NT2/D1 (cell line): ENCODE measurements around the gene TOP3B.

Experiments used
- DNase-seq: peaks from one replicate; pipeline ENCODE4 v3.0.0-alpha.2; 2011; ENCODE audit warnings: low read depth, low spot score
- H3K27me3 ChIP-seq: 2 replicates; pipeline ENCODE4 v1.6.0; 2011; ENCODE audit warnings: mild to moderate bottlenecking; ENCODE audit not compliant: insufficient read length, insufficient read depth
- H3K36me3 ChIP-seq: 2 replicates; pipeline ENCODE4 v1.6.1; 2011; ENCODE audit warnings: mild to moderate bottlenecking, low read length, mixed read lengths; ENCODE audit not compliant: insufficient read depth, insufficient read length
- H3K4me1 ChIP-seq: 2 replicates; pipeline ENCODE4 v1.5.1; 2011; ENCODE audit not compliant: insufficient read depth, insufficient read length
- H3K4me3 ChIP-seq: 2 replicates; pipeline ENCODE4 v1.5.1; 2011; ENCODE audit warnings: low read depth; ENCODE audit not compliant: insufficient read length
- H3K9ac ChIP-seq: 2 replicates; pipeline ENCODE4 v1.6.0; 2011; ENCODE audit warnings: low read depth; ENCODE audit not compliant: insufficient read length
- H3K9me3 ChIP-seq: 2 replicates; pipeline ENCODE4 v1.5.1; 2011; ENCODE audit warnings: mild to moderate bottlenecking, low read length; ENCODE audit not compliant: insufficient read depth
- SUZ12 ChIP-seq: IDR thresholded peaks from 2 replicates; pipeline ENCODE4 v1.6.1; 2011; ENCODE audit not compliant: insufficient read length, insufficient read depth; ENCODE audit errors: extremely low read depth
- YY1 ChIP-seq: IDR thresholded peaks from 2 replicates; pipeline ENCODE4 v1.6.1; 2011; ENCODE audit not compliant: insufficient read length, insufficient read depth
- ZNF274 ChIP-seq: IDR thresholded peaks from 2 replicates; pipeline ENCODE4 v1.6.1; 2011; ENCODE audit warnings: mild to moderate bottlenecking, low read depth, low read length

The TOP3B gene

DNA sequence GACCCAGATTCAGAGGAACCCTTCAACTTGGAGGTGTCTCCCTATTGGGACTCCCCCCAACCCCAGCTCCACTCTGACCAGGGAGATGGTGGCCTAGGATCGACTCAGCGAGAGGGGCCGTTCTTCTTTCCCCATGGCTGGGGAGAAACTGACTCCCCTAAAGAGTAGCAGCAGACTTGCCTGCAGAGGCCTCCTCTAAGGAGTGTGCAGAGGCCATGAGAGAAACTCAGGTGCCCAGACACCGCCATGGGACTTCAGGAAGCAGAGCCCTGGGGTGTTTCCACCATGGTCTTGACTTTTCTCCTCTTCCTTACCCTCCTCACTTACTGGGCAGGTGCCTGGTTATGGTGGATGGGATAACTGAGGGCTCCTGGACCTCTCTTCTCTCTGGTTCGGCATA lies 2.6 kb upstream of the TOP3B start:
- Histone ChIP-seq H3K4me1 (no peaks in the 10 kb centered on the region), H3K36me3 (peaks cover 16% of the 10 kb centered on the region), H3K4me3 (no peak overlapping the region), H3K9ac (no peak overlapping the region), H3K27me3 (peaks cover 42% of the 10 kb centered on the region), H3K9me3 (no peaks in the 10 kb centered on the region)
- no peak for DNase-seq
- TF ChIP-seq ZNF274 (no peak), YY1 (no peak), SUZ12 (no peak)

DNA sequence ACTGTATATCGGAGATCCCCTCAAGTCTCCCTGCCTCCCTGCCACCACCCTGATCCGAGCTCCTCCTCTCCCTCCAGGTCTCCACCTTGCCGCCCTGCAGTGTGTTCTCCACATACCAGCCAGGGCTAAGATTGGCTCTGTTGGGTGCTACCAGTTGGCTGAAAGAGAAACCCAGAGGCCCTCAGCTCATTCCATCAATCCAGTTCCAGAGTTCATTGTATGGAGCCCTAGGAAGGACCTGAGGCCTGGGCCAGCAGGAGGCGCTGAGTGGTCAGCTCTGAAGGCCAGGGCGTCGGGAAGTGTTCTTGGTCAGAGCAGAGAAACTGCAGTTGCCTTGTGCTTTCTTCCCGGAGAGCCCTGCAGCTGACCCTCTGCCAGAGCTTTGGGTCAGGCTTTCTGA lies 2.2 kb upstream of the TOP3B start:
- Histone ChIP-seq H3K36me3 (peaks cover 20% of the 10 kb centered on the region), H3K27me3 (peaks cover 38% of the 10 kb centered on the region), H3K9me3 (no peaks in the 10 kb centered on the region), H3K4me3 (no peak overlapping the region), H3K4me1 (no peaks in the 10 kb centered on the region), H3K9ac (no peak overlapping the region)
- TF ChIP-seq SUZ12 (no peak), YY1 (no peak), ZNF274 (no peak)
- DNase-seq, result peak; percentile 32

DNA sequence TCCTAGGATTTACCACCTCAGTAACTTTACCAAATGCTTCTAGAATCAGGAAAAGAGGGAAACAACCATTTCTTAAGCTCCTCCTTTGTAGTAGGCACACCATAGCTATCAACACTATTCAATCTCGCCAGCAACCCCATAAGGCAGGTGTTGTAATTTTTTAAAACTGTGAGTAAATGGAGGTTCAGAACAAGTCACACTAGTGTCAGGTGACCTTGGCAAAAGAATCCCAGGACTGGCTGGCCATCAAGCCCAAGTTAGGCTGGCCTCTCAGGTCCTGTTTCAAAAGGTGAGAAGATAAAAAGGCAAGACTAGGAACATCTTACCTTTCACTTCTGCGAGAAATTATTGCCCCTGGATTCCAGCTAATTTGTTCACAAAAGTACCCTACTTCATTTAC lies 713 bp downstream of the TOP3B start:
- peak overlapping the region; percentile 95 for H3K9ac ChIP-seq
- peaks cover 13% of the 10 kb centered on the region for H3K27me3 ChIP-seq
- H3K4me3 ChIP-seq, result peak overlapping the region; percentile 71
- DNase-seq, result no peak
- no peaks in the 10 kb centered on the region for H3K4me1 ChIP-seq
- TF ChIP-seq SUZ12 (no peak), ZNF274 (no peak), YY1 (no peak)
- peaks cover 34% of the 10 kb centered on the region for H3K36me3 ChIP-seq
- H3K9me3 ChIP-seq, result no peaks in the 10 kb centered on the region

DNA sequence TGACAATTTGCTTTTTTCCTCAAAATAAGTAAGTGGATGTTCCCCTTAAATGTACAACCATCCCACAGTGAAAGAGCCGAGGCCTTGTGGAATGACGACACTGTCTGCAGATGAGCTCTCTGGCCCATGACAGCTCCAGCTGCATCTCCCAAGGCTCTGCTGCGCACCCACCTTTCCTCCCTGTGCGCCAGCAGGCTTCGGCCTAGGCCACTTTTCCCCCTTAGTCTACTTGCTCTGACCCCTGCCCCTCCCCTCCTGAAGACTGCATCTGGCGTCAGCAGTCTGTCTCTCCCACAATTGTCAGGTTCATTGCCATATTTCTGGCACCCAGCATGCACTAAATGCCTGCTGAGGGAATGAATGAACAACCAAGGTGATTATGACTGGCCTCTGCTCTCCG lies 2.0 kb downstream of the TOP3B start:
- H3K27me3 ChIP-seq, result peaks cover 7% of the 10 kb centered on the region
- H3K36me3 ChIP-seq, result peaks cover 45% of the 10 kb centered on the region
- no peaks in the 10 kb centered on the region for H3K9me3 ChIP-seq
- no peaks in the 10 kb centered on the region for H3K4me1 ChIP-seq
- no peak overlapping the region for H3K4me3 ChIP-seq
- TF ChIP-seq ZNF274, result no peak
- TF ChIP-seq SUZ12, result no peak
- no peak for TF ChIP-seq YY1
- no peak for DNase-seq
- no peak overlapping the region for H3K9ac ChIP-seq

DNA sequence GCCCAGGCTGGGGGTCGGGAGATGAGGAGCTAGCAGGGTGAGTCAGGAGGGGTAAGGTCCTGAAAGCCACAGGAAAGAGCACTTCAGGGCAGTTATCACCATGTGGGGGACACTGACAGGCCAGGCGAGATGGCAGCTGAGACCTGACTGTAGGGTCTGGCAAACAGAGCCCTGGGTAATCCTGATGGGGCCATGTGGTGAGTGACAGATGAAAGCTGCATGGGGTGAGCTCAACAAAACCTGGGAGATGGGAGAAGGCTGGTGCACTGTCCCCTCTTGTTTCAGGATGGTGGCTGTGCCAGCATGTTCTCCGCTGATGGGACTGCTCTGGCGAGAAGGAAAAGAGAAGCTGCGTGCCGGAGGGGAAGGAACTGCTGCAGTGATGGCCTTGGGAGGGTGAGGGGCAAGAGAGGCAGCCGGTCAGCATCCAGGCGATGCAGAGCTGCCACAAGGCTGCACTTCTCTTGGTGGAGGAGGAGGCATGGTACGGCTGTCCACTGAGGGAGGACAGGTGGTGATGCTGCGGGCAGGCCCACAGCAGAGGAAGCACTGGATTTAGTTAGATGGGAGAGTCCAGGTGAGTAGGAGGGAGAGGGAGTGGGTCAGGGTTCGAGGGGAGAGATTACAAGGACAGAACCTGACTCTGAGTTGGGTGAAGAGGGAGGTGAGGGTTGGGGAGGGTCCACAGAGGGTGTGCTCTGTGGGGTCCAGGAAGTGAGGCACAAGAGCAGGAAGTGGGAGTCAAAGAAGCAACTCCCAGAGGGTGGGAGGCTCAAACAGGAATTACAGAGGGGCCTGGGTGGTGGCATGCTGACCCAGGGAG lies 3.8 kb downstream of the TOP3B start:
- TF ChIP-seq YY1, result no peak
- no peak for TF ChIP-seq SUZ12
- no peak for TF ChIP-seq ZNF274
- peaks cover 62% of the 10 kb centered on the region for H3K36me3 ChIP-seq
- no peaks in the 10 kb centered on the region for H3K27me3 ChIP-seq
- no peaks in the 10 kb centered on the region for H3K9me3 ChIP-seq
- no peak overlapping the region for H3K4me3 ChIP-seq
- H3K9ac ChIP-seq, result no peak overlapping the region
- no peaks in the 10 kb centered on the region for H3K4me1 ChIP-seq
- no peak for DNase-seq

DNA sequence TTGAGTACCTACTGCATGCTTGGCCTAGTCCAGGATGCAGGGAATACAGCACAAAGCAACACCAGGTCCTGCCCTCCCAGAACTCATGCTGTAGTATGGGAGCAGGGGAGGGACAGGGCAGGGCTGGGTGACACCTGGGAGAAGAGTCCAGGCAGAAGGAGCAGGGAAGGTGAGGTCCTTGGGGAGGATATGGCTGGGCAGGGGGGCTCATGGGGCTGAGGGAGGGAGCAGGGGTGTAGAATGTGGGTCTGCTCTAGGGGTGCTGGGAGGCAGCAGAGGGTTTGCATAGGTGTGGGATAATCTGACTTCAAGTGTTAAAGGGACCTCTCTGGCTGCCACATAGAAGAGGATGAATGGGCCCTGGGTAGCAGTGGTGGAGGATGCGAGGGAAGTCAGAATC lies 4.8 kb downstream of the TOP3B start:
- TF ChIP-seq ZNF274, result no peak
- TF ChIP-seq YY1, result no peak
- TF ChIP-seq SUZ12, result no peak
- Histone ChIP-seq H3K9me3 (no peaks in the 10 kb centered on the region), H3K4me3 (no peak overlapping the region), H3K27me3 (no peaks in the 10 kb centered on the region), H3K4me1 (no peaks in the 10 kb centered on the region), H3K9ac (no peak overlapping the region), H3K36me3 (peaks cover 72% of the 10 kb centered on the region)
- no peak for DNase-seq

DNA sequence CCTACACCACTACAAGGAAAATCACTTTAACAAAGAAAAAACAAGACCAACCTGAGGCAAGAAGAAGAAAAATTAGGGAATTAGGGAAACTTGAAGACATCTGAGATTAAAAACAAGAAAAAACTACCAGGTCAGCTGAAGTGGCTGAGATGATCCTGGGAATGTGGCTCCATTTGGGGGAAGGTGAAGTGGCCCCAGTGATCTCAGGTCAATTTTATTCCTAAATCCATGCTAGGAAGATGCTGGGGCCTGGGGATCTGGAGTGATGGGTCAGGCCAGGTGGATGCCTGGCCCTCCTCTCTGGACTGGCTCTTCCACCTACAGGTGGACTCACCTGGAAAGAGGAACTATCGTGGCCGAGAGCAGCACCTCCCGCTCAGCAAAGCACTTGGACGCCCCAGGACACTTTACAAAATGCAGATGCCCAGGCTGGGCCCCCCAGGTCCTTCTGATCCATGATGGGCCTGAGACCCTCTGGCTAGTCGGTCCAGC lies 6.7 kb downstream of the TOP3B start:
- H3K4me3 ChIP-seq, result no peak overlapping the region
- peaks cover 82% of the 10 kb centered on the region for H3K36me3 ChIP-seq
- no peaks in the 10 kb centered on the region for H3K27me3 ChIP-seq
- no peaks in the 10 kb centered on the region for H3K4me1 ChIP-seq
- no peaks in the 10 kb centered on the region for H3K9me3 ChIP-seq
- no peak for DNase-seq
- no peak overlapping the region for H3K9ac ChIP-seq
- TF ChIP-seq ZNF274 (no peak), YY1 (no peak), SUZ12 (no peak)
